Fibroblast of peridontal ligament (primary cell): ENCODE data around the gene FSHR.

ENCODE experiments used
- DNase-seq: peaks from one replicate; pipeline ENCODE4 v3.0.0-alpha.2; 2010; ENCODE audit errors: extremely low read depth

FSHR gene

DNA sequence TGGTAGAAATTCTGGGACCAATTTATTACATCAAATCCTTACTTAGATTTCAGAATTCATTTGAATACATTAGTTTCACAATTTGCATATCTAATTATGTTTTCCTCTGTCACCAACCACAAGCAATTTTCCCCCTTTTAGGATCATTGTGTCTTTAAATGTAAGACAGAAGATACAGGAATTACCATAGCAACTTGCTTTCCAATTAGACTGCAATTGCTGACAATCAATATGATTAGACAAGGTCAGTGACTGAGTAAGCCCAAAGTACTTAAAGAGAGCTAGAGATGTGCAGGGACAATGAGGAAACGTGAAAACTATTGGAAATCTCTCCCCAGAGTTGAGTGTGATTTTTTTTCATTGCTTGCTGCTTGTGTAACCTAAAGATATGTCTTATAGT lies 121.4 kb downstream of the FSHR start:
- DNase-seq: no peak

DNA sequence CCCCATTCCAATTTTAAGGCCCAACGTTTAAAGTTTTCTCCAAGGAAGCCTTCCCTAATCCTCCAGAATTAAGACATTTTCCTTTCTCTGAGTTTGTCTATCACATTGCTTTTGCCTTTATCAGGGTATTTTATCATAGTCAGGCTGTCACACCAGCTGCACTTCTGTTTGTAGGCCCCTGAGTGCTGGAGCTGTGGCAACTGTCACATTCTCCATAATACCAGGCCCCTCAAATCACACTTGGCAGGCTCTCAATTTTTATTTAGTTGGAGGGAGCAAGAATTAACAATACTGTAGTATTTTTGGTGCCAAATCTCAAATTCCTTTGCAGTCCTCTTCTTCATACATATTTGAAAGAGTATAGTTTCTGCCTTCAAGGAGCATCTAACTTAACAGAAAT lies 122.2 kb downstream of the FSHR start:
- no peak for DNase-seq

DNA sequence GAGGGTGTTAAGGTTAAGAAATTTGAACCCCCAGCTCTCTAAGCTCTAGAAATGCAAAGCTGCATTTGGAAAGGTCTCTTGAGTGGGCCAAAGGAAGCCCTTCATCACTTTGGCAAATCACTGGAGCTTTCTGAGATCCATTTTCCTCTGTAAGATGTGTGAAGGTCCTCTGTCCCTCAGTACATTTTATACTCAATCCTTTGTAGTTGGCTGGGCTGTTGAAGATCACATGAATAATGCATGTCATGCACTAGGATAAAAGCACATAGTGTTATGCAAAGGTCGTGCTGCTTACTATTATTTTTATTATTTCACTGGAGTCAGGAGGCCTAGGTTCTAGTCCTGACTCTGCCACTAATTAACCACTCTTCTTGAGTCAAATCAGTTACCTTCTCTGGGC lies 124.9 kb downstream of the FSHR start:
- no peak for DNase-seq

DNA sequence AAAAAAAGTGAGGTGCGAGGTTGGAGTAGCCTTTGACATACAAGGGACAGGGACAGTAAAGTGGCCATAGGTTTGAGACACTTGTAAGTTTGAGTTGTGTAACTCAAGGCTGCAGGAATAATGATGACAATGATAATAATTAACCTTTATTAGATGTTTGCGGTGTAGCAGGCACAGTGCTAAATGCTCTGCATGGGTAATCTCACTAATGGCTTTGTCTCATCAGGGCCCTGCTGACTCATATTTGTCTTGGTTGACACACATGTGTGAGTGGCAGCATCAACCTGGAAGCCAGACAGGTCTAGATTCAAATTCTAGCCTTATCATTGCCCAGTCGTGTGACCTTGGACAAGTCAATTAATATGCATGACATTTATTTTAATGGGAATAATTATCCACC lies 126.2 kb downstream of the FSHR start:
- no peak for DNase-seq

DNA sequence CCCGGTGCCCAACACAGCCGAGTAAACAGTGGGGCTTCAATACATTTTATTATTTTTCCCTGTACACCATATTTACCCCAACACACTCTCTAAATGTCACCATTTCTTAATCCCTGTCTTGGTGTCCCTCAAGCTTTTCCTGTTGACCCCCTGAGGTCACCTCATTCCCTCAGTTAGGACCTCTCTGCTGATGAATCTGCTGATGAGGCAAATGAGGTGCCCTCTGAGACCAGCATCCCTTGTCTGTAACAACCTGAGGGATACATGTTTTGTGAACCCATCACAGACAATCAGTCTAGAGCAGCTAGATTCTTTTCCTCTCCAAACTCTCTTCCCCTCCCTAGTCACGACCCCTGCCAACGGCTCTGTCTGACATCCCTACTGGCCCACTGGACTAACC lies 127.6 kb downstream of the FSHR start:
- DNase-seq: no peak

DNA sequence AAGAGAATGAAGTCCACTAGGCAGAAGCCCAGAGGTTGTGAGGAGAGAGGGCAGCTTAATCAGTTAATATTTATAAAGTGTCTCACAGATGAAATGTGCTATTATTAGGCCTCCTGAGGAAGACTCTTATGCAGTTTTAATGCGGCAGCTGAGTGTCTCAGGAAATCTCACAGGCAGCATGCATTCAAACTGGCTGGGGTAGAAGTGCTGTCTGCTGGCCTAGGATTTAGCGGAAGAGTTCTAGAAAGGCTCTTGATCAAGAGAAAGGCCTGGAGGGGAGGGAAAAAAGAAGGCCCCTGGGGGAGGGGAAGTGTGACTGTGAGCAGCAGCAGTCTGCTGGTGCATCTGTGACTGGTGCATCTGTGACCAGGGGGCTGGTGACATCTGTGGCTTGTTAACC lies 133.0 kb downstream of the FSHR start:
- no peak for DNase-seq

DNA sequence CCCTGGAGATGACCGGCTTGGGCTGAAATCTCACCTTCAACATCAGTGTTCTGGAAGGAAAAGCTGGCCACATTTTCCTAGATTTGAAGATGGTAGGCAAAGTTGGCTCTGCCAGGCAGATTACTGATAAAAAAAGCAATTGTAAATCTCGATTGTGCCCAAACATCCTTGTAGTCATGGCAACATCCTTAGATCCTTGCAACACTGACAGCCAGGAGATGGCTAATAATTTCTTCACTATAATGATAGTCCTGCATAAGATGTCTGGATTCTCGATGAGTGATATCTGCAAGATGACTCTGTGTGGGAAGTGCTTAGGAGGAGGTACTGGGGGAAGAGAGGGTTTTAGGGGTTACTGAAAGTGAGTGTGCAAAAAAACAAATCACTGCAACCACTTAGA lies 149.1 kb downstream of the FSHR start:
- no peak for DNase-seq

DNA sequence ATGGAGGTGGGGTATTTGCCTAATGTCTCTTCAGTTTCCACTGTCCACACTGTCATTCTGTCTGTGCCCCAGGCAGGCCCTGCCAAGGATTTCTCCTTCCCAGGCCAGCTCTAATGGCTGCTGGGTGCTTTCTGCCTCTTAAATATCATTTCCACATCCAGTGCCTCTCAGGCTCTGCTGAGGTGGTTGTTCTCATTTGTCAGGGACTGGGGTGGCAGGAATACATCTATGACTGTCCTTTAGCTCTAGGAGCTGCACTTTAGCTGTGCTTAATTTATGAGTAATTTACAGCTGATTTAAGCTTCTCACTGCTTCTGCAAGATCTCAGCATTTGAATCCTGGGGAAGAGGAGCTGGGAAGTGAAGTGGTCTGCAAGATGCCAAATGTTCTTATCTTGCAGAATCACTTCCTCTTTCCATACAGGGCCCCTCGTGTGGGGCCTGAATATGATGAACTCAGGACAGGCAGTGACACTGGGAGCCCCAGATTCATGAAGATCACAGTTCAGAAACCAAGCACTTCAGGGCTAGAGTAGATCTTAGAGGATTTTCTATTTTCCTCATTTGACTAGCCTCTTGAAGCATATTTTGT lies 150.2 kb downstream of the FSHR start:
- DNase-seq: no peak

DNA sequence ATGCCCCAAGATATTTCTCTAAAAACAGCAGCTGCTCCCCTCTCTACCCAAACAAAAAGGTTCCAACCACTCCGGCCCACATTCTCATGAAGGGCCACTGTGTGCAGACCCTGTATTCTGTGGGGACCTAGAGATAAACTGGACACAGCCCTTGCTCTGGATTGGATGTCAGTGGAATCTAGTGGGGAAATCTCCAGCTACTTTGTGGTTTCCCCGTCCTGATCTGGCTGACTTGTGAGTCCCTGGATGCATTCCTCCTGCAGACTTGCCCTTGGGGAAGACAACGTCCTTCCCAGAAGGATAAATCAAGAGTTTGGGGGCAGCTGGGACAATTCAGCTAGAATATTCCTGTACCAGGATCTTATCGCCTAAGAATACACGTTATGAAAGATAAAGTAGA lies 151.1 kb downstream of the FSHR start:
- peak; percentile 10 for DNase-seq

DNA sequence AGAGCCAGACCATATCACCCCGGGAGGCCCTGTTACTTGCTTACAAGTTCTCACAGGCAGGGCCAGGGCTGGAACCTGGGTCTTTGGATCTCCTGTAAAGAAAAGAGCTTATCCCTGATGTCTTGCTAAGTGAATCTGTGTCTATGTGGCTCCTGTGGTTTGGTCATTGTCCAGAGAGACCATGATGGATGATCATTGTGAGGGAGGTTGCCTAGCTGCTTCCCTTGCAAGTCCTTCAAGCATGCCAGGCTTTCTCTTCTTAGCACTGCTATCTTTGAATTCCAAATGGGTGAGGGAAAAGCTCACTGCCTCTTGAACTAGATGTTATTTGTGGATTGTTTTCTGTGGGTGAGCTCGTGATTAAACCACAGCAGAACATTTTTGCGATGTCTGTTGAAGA lies 151.6 kb downstream of the FSHR start:
- DNase-seq: peak; percentile 55

DNA sequence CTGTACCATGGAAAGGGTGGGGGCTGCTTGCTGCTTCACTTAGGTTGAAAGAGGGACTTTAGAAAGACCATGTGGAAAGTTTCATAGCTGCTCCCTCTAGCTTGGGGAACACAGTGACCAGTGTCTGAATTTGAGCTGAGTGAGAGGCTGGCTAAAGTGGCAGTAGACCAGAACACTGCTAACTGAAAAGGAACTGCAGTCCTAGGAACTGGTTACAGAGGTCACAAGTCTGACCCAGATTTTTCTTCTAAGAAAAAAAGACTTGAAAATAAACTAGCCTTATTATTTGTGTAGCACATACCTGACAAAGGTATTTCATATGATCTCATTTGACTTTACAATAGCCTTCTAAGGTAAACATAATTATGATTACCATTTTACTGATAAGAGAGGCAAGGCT lies 153.6 kb downstream of the FSHR start:
- no peak for DNase-seq

DNA sequence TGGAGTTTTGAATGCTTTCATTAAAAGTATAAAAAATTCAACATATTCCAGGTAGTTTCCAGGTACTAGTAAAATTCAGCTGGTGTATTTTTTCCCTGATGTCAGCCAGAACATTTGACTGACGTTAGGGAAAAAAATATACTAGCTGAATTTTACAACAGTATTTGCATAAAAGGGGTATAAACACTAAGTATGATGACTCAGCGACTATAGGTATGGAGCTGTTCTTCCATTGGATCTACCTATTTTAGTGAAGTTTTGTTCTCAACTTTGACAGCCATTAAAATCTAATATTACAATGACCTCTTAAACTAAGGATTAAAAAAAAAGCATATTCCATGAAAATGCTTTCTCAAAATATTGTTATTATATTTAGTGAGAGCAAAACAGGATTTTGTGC lies 155.9 kb downstream of the FSHR start:
- no peak for DNase-seq

DNA sequence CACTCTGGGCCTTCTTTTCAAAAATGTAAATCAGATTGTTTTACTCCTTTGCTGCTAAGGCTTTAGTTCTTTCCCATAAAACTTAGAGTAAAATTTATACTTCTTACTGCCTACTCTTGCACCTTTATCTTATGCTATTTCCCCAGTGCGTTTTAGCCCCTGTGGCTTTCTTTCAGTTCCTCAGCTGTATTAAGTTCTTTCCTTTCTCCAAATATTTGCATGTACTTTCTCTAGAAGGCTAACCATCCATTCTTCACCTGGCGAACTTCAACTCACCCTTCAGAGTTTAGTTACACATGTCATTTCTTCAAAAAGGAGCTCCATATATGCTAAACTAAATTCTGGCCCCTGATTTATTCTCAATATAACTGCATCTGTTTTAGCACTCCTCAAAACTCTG lies 160.7 kb downstream of the FSHR start:
- no peak for DNase-seq

DNA sequence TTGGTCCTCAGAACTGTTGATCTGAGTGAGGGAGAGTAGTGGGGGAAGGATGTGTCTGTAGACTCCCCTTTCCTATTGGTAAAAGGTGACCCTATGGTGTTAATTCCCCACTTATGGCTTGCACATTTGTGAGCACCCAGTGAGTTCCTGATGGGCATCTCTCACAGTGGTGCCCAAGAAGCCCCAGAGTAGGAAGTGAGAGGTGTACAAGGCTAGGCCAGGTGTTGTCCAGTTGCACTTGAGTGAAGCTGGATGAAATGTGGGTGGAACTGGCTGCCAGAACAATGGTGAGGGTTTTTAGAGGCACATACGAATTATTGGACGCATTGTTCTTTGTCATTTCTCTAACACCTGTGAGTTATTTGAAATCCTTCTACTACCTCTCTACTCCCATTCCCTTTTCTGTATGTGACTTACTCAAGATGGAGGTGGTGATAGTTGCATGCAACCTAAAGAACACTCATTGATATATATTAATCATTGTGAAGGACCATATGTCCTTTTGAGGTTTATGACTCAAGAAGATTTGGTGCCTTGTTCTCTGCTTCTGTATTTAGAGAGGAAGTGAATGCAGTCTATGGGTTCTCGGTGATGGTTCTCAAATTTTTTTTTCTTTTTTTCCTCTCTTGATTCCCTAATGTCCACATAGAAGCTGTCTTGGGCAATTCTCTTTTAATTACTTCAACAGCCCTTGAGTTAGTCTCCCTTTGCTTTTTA lies 162.7 kb downstream of the FSHR start:
- no peak for DNase-seq

DNA sequence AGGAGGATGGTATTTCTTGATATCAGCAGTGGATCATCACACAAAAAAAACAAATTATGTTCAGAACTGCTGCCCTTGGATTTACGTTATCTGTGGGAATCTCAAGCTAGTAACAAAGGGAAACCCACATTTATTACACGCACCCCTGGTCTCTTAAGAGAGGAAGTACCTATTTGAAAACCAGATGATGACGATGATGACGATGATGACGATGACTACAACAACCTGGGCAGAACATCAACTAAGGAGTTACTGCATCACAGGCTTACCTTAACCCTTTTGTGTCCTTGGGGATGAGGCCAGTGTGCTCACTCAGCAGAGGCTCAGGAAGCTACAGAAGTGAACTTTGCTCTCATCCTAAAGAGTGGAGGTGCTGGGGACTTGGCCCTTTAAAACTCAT lies 169.4 kb downstream of the FSHR start:
- DNase-seq: no peak

DNA sequence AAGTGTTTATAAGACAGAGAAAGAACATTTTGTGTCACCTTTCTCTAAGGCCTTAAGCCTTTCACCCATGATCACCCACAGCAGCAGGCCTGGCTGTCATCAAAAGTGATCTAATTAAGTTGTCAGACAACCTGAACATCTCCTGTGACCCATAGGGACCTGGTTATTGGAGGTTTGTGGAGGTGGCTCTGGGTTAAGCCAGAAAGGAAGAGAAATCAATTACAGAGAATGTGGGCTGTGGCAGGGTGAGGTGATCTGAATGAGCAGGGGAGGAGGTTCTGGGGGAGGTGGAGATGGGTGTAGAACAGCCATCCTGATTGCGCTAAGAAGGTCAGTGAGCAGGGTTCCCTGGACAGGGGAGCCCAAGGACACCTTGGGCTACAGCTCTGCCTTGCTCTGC lies 170.8 kb downstream of the FSHR start:
- no peak for DNase-seq

DNA sequence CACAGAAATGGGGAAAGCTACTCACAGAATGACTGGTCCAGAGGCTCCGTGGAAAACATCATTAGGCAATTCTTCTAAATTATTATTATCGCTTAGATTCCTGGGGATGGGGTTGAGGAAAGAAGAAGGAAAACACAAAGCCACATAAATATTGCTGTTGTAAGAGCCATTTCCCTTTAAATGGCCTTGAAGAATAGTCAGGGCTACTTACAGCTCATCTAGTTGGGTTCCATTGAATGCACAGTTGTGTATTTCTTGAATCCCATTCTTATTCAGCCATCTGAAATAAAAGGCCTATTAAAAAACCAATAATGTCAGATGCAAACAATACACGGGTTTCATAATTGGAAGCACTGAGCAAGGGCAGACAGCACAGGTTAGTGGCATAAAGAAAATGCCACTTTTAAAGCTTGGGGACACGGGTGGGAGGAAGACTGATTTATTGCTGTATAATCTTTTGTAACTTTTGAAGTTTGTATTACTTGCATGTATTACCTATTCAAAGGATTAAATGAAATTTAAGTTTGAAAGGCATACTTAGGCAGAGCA lies 171.4 kb downstream of the FSHR start:
- no peak for DNase-seq

DNA sequence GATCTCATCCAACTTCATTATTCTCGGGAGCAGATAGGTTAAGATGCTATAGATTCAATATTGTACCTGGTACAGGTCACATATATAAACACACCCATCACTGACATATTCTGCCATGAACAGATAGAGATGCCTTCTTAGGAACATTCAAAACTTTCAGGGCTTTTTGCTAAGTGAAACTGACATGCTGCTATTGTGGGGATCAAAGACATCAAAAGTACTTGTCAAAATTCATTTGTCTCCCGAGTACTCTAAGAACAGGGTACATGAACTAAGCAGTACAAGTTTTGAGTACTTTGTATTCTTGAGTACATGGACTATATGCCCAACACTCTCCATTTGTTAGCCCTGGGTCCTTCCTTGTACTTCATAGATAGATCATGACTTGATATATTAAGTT lies 173.5 kb downstream of the FSHR start:
- DNase-seq: no peak

DNA sequence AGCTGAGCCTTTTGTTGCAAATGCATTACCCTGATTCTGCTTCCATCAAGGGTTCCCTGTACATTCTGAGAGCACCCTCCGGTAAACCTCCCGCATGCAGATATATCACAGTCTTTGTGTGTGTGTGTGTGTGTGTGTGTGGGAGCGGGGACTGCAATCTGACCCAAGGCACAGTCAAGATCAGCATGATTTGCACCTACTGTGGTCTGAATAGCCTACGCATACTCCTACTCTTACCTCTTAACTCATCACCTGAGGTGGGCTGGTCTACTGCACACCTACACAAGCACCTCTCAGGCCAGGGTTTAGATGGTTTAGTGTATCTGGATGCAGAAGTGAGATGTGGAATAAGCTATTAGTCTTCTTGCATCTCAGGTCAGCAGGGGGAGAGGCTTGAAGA lies 174.6 kb downstream of the FSHR start:
- DNase-seq: no peak

DNA sequence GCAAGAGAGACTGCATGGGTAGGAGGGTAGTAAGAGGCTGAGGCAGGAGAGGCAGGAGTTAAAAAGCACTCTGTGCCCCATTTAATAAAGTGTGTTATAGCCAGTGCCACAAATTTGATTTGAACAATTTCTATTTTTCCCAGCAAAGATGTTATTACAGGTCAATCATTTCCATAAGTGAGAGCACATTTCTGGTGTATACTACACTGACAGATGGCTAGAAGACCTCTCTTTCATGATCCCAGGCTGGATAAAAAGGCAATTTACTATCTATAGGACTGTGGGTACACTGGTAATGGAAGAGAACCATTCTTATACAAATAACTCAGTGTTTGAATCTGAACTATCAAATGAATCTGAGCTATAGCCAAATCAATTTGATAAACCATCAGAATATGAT lies 176.2 kb downstream of the FSHR start:
- DNase-seq: no peak

DNA sequence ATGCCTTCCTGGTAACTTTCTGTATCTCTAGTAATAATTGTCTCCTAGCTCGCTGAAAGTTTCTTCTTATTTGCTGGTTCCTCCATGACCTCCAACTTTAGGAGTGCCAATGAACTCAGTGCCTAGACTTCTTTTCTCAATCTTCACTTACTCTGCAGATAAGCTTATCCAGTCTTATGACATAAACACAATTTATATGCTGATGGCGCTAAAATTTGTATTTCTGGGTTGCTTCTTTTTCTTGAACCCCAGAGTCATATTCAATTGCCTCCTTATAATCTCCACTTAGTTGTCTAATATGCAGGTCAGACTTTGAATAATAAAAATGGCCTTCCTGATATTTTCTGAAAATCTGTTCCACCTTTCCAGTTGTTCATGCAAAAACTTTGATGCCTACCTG lies 182.5 kb downstream of the FSHR start:
- DNase-seq: no peak

DNA sequence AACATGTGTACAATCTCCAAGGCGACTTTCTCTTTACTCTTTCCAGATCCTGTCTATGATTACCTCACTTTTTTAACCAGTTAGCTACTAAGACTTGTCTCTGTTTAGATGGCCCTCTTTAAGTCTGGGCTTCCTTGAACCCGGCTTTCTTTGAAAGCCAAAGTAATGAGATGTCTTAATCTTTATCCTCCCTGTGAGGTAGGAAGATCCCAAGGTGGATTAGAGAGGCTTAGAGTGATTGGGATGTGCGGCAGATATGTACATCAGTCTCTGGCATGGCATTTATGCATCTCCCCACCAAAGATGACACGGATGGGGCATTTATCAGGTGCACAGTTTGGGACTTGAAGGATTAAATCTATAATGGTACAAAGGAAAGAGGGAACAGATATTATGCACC lies 186.3 kb downstream of the FSHR start:
- DNase-seq: no peak

DNA sequence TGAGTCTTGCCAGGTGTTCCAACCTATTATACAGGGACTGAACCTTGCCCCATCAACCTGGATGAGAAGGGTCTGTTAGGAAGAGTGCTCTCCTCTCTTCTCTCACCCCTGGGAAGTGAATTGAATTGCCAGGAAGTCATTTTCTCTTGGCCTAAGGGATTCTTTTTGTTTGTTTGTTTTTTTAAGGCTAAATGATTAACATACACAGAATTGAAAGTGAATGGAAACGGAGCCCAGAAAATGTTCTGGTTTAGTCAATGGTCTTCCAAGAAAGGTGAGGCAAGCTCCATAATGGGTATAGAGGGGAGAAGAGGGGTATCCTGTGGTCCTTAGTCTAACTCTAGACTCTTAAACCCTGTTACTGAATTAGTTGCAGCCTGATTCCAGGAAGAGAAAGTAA lies 189.1 kb downstream of the FSHR start:
- DNase-seq: no peak

DNA sequence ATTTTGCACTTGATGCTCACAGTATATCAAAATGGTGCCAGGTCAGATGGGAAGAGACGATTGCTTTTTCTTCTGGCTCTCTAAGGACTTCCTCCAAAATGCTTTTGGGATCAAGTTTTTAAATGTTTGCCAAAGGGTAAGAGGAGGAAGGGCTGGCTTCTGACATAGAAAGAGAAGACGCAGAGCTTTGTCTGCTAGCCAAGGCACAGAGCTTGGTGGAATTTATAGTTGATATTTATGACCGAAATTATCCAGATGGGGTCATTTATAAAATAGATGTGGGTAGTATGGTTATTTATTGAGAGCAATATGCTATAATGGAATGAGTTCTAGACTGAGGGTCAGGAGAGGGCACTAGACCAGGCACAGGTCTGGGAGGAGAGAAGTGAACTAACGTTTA lies 193.3 kb downstream of the FSHR start:
- no peak for DNase-seq
